Endothelial cell of umbilical vein (primary cell): ENCODE measurements around the gene GRK5. TPM values are rescaled to one million over a fixed set of nuclear protein-coding genes. Genes with fewer than 3 reads are reported as not detected.

Experiments used
- BruUV-seq: library from RNA; stranded (reverse); fragments of 400-500 nt; replicated peaks from 2 replicates; lab custom pipeline; 2021; lab: Mats Ljungman, UMichigan
- CTCF ChIA-PET: fragments of 300-600, 350-600 bp; sonication (Branson Sonifier 250); formaldehyde crosslinking; loops from one replicate; lab custom pipeline; 2021; ENCODE audit warnings: antibody characterized with exemption, inconsistent platforms; lab: Charles Lee
- POLR2A ChIA-PET: fragments of 300-600, 350-600 bp; sonication (Branson Sonifier 250); formaldehyde crosslinking; loops from one replicate; lab custom pipeline; 2021; ENCODE audit warnings: antibody characterized with exemption, inconsistent platforms; lab: Charles Lee
- DNase-seq: peaks from one replicate; pipeline ENCODE4 v3.0.0-alpha.2; 2011; ENCODE audit warnings: low read depth, low spot score
- FAIRE-seq: peaks from 2 replicates; lab custom pipeline; 2011; peaks lifted over from hg19 to GRCh38; lab: Jason Lieb, UNC
- H2AFZ ChIP-seq: 2 replicates; pipeline ENCODE4 v1.6.0; 2012; ENCODE audit warnings: low read depth, low read length, control low read depth, inconsistent platforms
- H3K27ac ChIP-seq: 2 replicates; pipeline ENCODE4 v1.5.1; 2011; ENCODE audit warnings: low read depth, mild to moderate bottlenecking, control low read depth, low read length, moderate library complexity; ENCODE audit not compliant: insufficient read depth
- H3K27me3 ChIP-seq, 2 experiments: 2 replicates each; pipeline versions ENCODE4 v1.6.0 to v1.6.1; 2011; ENCODE audit warnings: low read length in 2 of 2, mixed read lengths in 1 of 2; ENCODE audit not compliant: control insufficient read depth in 2 of 2, insufficient read depth in 2 of 2
- H3K36me3 ChIP-seq, 2 experiments: 2 replicates in 1 of 2; 3 replicates in 1 of 2; pipeline ENCODE4 v1.5.1; 2011; ENCODE audit warnings: low read length in 2 of 2, mild to moderate bottlenecking in 1 of 2, moderate library complexity in 1 of 2; ENCODE audit not compliant: control insufficient read depth in 2 of 2, insufficient read depth in 2 of 2; ENCODE audit errors: extremely low read depth in 1 of 2
- H3K4me1 ChIP-seq: 3 replicates; pipeline ENCODE4 v1.5.1; 2011; ENCODE audit warnings: mild to moderate bottlenecking, low read length; ENCODE audit not compliant: control insufficient read depth, insufficient read depth; ENCODE audit errors: extremely low read depth
- H3K4me2 ChIP-seq: 2 replicates; pipeline ENCODE4 v1.6.1; 2011; ENCODE audit warnings: low read length, control low read depth, mixed read lengths; ENCODE audit not compliant: insufficient read depth
- H3K4me3 ChIP-seq, 3 experiments: fragments of 200-600 bp in 1 of 3; sonication (generic), shearing (Covaris generic) in 1 of 3; replicated peaks in 1 of 3; 2 replicates each; pipeline ENCODE4 v1.5.1; 2011 to 2016; ENCODE audit warnings: control low read depth in 3 of 3, low read length in 3 of 3, mild to moderate bottlenecking in 2 of 3, inconsistent platforms in 1 of 3, low read depth in 1 of 3, moderate library complexity in 1 of 3; ENCODE audit not compliant: insufficient read depth in 1 of 3
- H3K79me2 ChIP-seq: 2 replicates; pipeline ENCODE4 v1.6.0; 2012; ENCODE audit warnings: low read length, inconsistent platforms; ENCODE audit not compliant: control insufficient read depth, insufficient read depth
- H3K9ac ChIP-seq: replicated peaks from 2 replicates; pipeline ENCODE3; 2011; ENCODE audit warnings: low read length, control low read depth; ENCODE audit not compliant: insufficient read depth; ENCODE audit errors: extremely low read depth
- H3K9me1 ChIP-seq: replicated peaks from 3 replicates; pipeline ENCODE4 v1.6.0; 2011; ENCODE audit warnings: mild to moderate bottlenecking, low read length; ENCODE audit not compliant: control insufficient read depth, insufficient read depth; ENCODE audit errors: extremely low read depth
- H3K9me3 ChIP-seq: replicated peaks from 2 replicates; pipeline ENCODE4 v1.5.1; 2012; ENCODE audit warnings: low read length, inconsistent platforms; ENCODE audit not compliant: control insufficient read depth, insufficient read depth
- H4K20me1 ChIP-seq: replicated peaks from 2 replicates; pipeline ENCODE3; 2011; ENCODE audit warnings: mild to moderate bottlenecking, low read length; ENCODE audit not compliant: control insufficient read depth, insufficient read depth; ENCODE audit errors: extremely low read depth
- EZH2 ChIP-seq: IDR thresholded peaks from 2 replicates; pipeline ENCODE4 v1.6.1; 2012; ENCODE audit warnings: borderline replicate concordance, low read depth, mild to moderate bottlenecking, moderate library complexity, low read length, inconsistent platforms; ENCODE audit not compliant: severe bottlenecking
- FOS ChIP-seq: IDR thresholded peaks from 2 replicates; pipeline ENCODE4 v1.6.1; 2011; ENCODE audit warnings: mild to moderate bottlenecking, low read length, moderate library complexity, borderline replicate concordance; ENCODE audit not compliant: insufficient read depth
- GATA2 ChIP-seq: IDR thresholded peaks from 2 replicates; pipeline ENCODE4 v1.7.0; 2011; ENCODE audit warnings: low read depth, mild to moderate bottlenecking, moderate library complexity, mixed read lengths, low read length; ENCODE audit not compliant: insufficient read length, insufficient read depth
- JUN ChIP-seq: IDR thresholded peaks from 2 replicates; pipeline ENCODE4 v1.6.1; 2011; ENCODE audit warnings: borderline replicate concordance, low read depth; ENCODE audit not compliant: insufficient read length, insufficient read depth
- MYC ChIP-seq: IDR thresholded peaks from one replicate; pipeline ENCODE4 v1.6.1; 2011; ENCODE audit warnings: mild to moderate bottlenecking, low read depth, low read length
- POLR2A ChIP-seq: IDR thresholded peaks from 2 replicates; pipeline ENCODE4 v1.6.1; 2012; ENCODE audit warnings: low read depth, mild to moderate bottlenecking, control low read depth, low read length
- POLR2AphosphoS5 ChIP-seq: IDR thresholded peaks from 2 replicates; pipeline ENCODE4 v1.6.1; 2012; ENCODE audit warnings: low read depth, mild to moderate bottlenecking, control low read depth, low read length, moderate library complexity; ENCODE audit not compliant: insufficient read depth
- dilution Hi-C: fragments of 300-500 bp; cut with MboI; formaldehyde crosslinking; loops from one replicate; pipeline ENCODE4 v1.15.0; 2019; ENCODE audit warnings: low sequenced_read_pairs; ENCODE audit not compliant: extremely low pct_ligation_motif_present
- intact Hi-C: fragments of 100-400 bp; cut with micrococcal nuclease; formaldehyde crosslinking; loops from one replicate; pipeline ENCODE4 v1.10.0; 2022
- polyA plus RNA-seq, 4 experiments: library from polyadenylated mRNA; depleted of rRNA in 3 of 4; stranded (reverse) in 3 of 4; unstranded in 1 of 4; fragments of >200 nt; gene quantifications; 2 replicates each; pipeline versions ENCODE4 v1.2.1 to v1.2.3, GENCODE V29; 2011 to 2012; ENCODE audit warnings: missing spikeins in 1 of 4
- total RNA-seq: library from RNA; stranded (reverse); gene quantifications from 2 replicates; pipeline ENCODE4 v1.2.3, GENCODE V29; 2021
- TF ChIP-seq, protein P1 (sequence below), 2 donors: IDR thresholded peaks; 1 replicate in 1 of 2; 2 replicates in 1 of 2; pipeline ENCODE4 v1.5.1; 2011; ENCODE audit warnings: low read length in 2 of 2, mild to moderate bottlenecking in 2 of 2, moderate library complexity in 2 of 2, control low read depth in 1 of 2, inconsistent platforms in 1 of 2, low read depth in 1 of 2; ENCODE audit not compliant: insufficient read depth in 1 of 2; ENCODE audit errors: extremely low read depth in 1 of 2
- TF ChIP-seq, protein P2 (sequence below): IDR thresholded peaks from 2 replicates; pipeline ENCODE4 v1.6.1; 2011; ENCODE audit not compliant: insufficient read depth, insufficient read length

GRK5 gene
- total and polyA plus RNA-seq, 2 donors (not counting 3 experiments of a cell fraction or from before 2014, with no cell fraction given): 13.1 to 29.5 TPM

DNA sequence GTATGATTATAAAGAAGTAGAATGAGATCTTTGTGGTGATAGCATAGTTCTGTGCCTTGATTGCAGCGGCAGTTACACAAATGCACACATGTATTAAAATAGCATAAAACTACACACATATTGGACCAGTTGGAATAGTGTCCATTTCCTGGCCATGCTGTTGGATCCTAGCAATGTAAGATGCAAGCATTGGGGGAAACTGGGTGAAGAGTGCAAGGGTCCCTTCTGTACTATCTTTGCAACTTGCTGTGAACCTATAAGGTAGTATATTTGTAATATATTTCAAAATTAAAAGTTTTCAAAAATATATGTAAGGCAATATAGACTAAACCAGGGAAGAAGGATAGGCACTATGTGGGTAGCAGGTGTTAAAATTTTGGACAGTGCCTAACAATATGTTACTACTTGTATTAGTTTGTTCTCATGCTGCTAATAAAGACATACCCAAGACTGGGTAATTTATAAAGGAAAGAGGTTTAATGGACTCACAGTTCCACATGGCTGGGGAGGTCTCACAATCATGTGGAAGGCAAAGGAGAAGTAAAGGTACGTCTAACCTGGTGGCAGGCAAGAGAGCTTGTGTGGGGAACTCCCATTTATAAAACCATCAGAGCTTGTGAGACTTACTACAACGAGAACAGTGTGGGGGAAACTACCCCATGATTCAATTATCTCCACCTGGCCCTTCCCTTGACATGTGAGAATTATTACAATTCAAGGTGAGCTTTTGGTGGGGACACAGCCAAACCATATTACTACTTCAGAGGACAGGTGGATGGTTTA lies 263.7 kb downstream of the GRK5 start:
- no TSS peak for BruUV-seq
- H2AFZ ChIP-seq: no peak overlapping the region
- FAIRE-seq (no peak), DNase-seq (no peak)
- peaks cover 8 to 20% of the 10 kb centered on the region in 2 experiments for H3K27me3 ChIP-seq
- H3K9ac ChIP-seq: no peak overlapping the region
- no peak overlapping the region for H3K4me2 ChIP-seq
- intact Hi-C loops (no loop called here), dilution Hi-C loops (no loop called here)
- H3K9me1 ChIP-seq: no peaks in the 10 kb centered on the region
- H3K4me1 ChIP-seq: no peaks in the 10 kb centered on the region
- no peaks in the 10 kb centered on the region for H3K79me2 ChIP-seq
- no peaks in the 10 kb centered on the region for H3K36me3 ChIP-seq
- H3K9me3 ChIP-seq: no peaks in the 10 kb centered on the region
- H3K4me3 ChIP-seq: no peak overlapping the region
- ChIA-PET POLR2A (interaction anchor here (0.6 kb wide), 1 partner anchor 10 kb away, joined by 3 read pairs; no protein-coding TSS in a partner anchor), CTCF (interaction anchor here (1.2 to 1.8 kb wide), 5 partner anchors 10 to 273 kb away, joined by 3 to 7 read pairs (median 5); no protein-coding TSS in a partner anchor)
- no peak overlapping the region for H3K27ac ChIP-seq
- TF ChIP-seq, protein P1, sequence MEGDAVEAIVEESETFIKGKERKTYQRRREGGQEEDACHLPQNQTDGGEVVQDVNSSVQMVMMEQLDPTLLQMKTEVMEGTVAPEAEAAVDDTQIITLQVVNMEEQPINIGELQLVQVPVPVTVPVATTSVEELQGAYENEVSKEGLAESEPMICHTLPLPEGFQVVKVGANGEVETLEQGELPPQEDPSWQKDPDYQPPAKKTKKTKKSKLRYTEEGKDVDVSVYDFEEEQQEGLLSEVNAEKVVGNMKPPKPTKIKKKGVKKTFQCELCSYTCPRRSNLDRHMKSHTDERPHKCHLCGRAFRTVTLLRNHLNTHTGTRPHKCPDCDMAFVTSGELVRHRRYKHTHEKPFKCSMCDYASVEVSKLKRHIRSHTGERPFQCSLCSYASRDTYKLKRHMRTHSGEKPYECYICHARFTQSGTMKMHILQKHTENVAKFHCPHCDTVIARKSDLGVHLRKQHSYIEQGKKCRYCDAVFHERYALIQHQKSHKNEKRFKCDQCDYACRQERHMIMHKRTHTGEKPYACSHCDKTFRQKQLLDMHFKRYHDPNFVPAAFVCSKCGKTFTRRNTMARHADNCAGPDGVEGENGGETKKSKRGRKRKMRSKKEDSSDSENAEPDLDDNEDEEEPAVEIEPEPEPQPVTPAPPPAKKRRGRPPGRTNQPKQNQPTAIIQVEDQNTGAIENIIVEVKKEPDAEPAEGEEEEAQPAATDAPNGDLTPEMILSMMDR (IDR thresholded peaks at IDR 0.05; ENCODE audit: extremely low read depth in 1 of 2, insufficient read depth in 1 of 2, low read depth in 1 of 2, low read length in 2 of 2): no peak
- TF ChIP-seq GATA2 (no peak), JUN (no peak), FOS (no peak), POLR2AphosphoS5 (no peak), MYC (no peak), EZH2 (no peak), POLR2A (no peak)
- TF ChIP-seq, protein P2, sequence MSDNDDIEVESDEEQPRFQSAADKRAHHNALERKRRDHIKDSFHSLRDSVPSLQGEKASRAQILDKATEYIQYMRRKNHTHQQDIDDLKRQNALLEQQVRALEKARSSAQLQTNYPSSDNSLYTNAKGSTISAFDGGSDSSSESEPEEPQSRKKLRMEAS: no peak
- no peaks in the 10 kb centered on the region for H4K20me1 ChIP-seq
